GM23338 (cell line): Measurements from ENCODE around the gene AKAP13. TPM values are rescaled to one million over a fixed set of nuclear protein-coding genes. Genes with fewer than 3 reads are reported as not detected.

Experiments used
- ATAC-seq: fragments of 200-7000 bp; cut with Tn5 transposase; 3 replicates; pipeline ENCODE4 v1.9.1; 2020
- DNase-seq: peaks from one replicate; pipeline ENCODE4 v3.0.0-alpha.2; 2015; ENCODE audit warnings: low spot score
- H2AFZ ChIP-seq: fragments of 200-600 bp; sonication (generic); 2 replicates; pipeline ENCODE4 v1.8.0; 2016; ENCODE audit warnings: antibody characterized with exemption, mild to moderate bottlenecking, moderate library complexity
- H3F3A ChIP-seq: fragments of 200-600 bp; sonication (generic); replicated peaks from 2 replicates; pipeline ENCODE4 v1.8.0; 2017; ENCODE audit warnings: antibody characterized with exemption, mixed run types, low read depth
- H3K27ac ChIP-seq: fragments of 200-600 bp; sonication (generic); 2 replicates; pipeline ENCODE4 v1.6.1; 2016; ENCODE audit warnings: low read depth
- H3K27me3 ChIP-seq: fragments of 200-600 bp; sonication (generic); 2 replicates; pipeline ENCODE4 v1.8.0; 2016; ENCODE audit warnings: mild to moderate bottlenecking, mixed run types, moderate library complexity; ENCODE audit not compliant: insufficient read depth
- H3K36me3 ChIP-seq: fragments of 200-600 bp; sonication (generic); 2 replicates; pipeline ENCODE4 v1.8.0; 2016; ENCODE audit warnings: mild to moderate bottlenecking; ENCODE audit not compliant: insufficient read depth
- H3K4me1 ChIP-seq: fragments of 200-600 bp; sonication (generic); 2 replicates; pipeline ENCODE4 v1.8.0; 2016; ENCODE audit warnings: mild to moderate bottlenecking, moderate library complexity; ENCODE audit not compliant: insufficient read depth
- H3K4me2 ChIP-seq: fragments of 200-600 bp; sonication (generic); 2 replicates; pipeline ENCODE4 v1.7.1; 2017; ENCODE audit warnings: mixed run types
- H3K4me3 ChIP-seq: fragments of 200-600 bp; sonication (generic); 2 replicates; pipeline ENCODE4 v1.6.1; 2016; ENCODE audit warnings: mixed run types
- H3K79me2 ChIP-seq: fragments of 200-600 bp; sonication (generic); replicated peaks from 2 replicates; pipeline ENCODE4 v1.8.0; 2017; ENCODE audit warnings: mild to moderate bottlenecking; ENCODE audit not compliant: insufficient read depth
- H3K9me2 ChIP-seq: fragments of 200-600 bp; sonication (generic); 2 replicates; pipeline ENCODE4 v1.8.0; 2017; ENCODE audit not compliant: insufficient read depth
- H4K20me1 ChIP-seq: fragments of 200-600 bp; sonication (generic); replicated peaks from 2 replicates; pipeline ENCODE4 v1.8.0; 2017; ENCODE audit warnings: mild to moderate bottlenecking; ENCODE audit not compliant: insufficient read depth
- H3K27ac Mint-ChIP-seq: 2 replicates; pipeline ENCODE4 v1.8.0; 2020; ENCODE audit warnings: inconsistent platforms, mild to moderate bottlenecking, moderate library complexity, mixed read lengths
- H3K27me3 Mint-ChIP-seq: 3 replicates; pipeline ENCODE4 v1.8.0; 2022; ENCODE audit warnings: low read depth, mild to moderate bottlenecking, moderate library complexity, mixed read lengths, inconsistent platforms; ENCODE audit not compliant: insufficient read depth, poor library complexity
- H3K36me3 Mint-ChIP-seq: 3 replicates; pipeline ENCODE4 v1.8.0; 2021; ENCODE audit warnings: low read depth, mild to moderate bottlenecking, inconsistent platforms, moderate library complexity, mixed read lengths
- H3K4me1 Mint-ChIP-seq: 3 replicates; pipeline ENCODE4 v1.8.0; 2020; ENCODE audit warnings: mild to moderate bottlenecking, inconsistent platforms, mixed read lengths
- H3K4me3 Mint-ChIP-seq: 3 replicates; pipeline ENCODE4 v1.8.0; 2021; ENCODE audit warnings: moderate library complexity, mild to moderate bottlenecking, inconsistent platforms, mixed read lengths
- H3K9me3 Mint-ChIP-seq: 3 replicates; pipeline ENCODE4 v1.8.0; 2020; ENCODE audit warnings: moderate library complexity, mild to moderate bottlenecking, inconsistent platforms, mixed read lengths
- CREB1 ChIP-seq: fragments of 250-450 bp; sonication (Bioruptor Pico); IDR thresholded peaks from 2 replicates; pipeline ENCODE4 v1.5.0; 2020; ENCODE audit warnings: low read depth, mild to moderate bottlenecking, moderate library complexity
- EZH2 ChIP-seq: fragments of 200-600 bp; sonication (generic); IDR thresholded peaks from one replicate; pipeline ENCODE4 v1.8.0; 2017; ENCODE audit warnings: antibody characterized with exemption, mild to moderate bottlenecking, low read depth; ENCODE audit not compliant: unreplicated experiment
- EZH2phosphoT487 ChIP-seq: fragments of 200-600 bp; sonication (generic); IDR thresholded peaks from one replicate; pipeline ENCODE4 v1.8.1; 2018; ENCODE audit warnings: antibody characterized with exemption; ENCODE audit not compliant: unreplicated experiment
- JUNB ChIP-seq: IDR thresholded peaks from one replicate; pipeline ENCODE4 v1.6.1; 2016; ENCODE audit warnings: antibody characterized with exemption; ENCODE audit not compliant: unreplicated experiment
- NANOG ChIP-seq: IDR thresholded peaks from 2 replicates; pipeline ENCODE4 v1.6.1; 2016; ENCODE audit warnings: antibody characterized with exemption, borderline replicate concordance
- POLR2AphosphoS5 ChIP-seq: IDR thresholded peaks from 2 replicates; pipeline ENCODE4 v1.6.1; 2016; ENCODE audit warnings: antibody characterized with exemption, low read depth
- STAT1 ChIP-seq: IDR thresholded peaks from one replicate; pipeline ENCODE4 v1.6.1; 2016; ENCODE audit warnings: antibody characterized with exemption; ENCODE audit not compliant: unreplicated experiment
- ZNF114 ChIP-seq: fragments of 250-450 bp; sonication (Bioruptor Pico); IDR thresholded peaks from 2 replicates; pipeline ENCODE4 v1.5.0; 2020; ENCODE audit warnings: mild to moderate bottlenecking, moderate library complexity
- ZNF331 ChIP-seq: fragments of 250-450 bp; sonication (Bioruptor Pico); IDR thresholded peaks from 2 replicates; pipeline ENCODE4 v1.5.0; 2020; ENCODE audit warnings: low read depth, mild to moderate bottlenecking, moderate library complexity
- polyA plus RNA-seq: library from polyadenylated mRNA; unstranded; fragments of >200 nt; fragmentation: Nextera tagmentation; extraction: Ambion mirVana; gene quantifications from 2 replicates; pipeline ENCODE4 v1.2.1, GENCODE V29; 2016
- total RNA-seq: library from RNA; depleted of rRNA; stranded (reverse); fragments of >200 nt; shearing (Covaris generic); gene quantifications from 2 replicates; pipeline ENCODE4 v1.2.3, GENCODE V29; 2014
- TF ChIP-seq, protein P1 (sequence below): IDR thresholded peaks from one replicate; pipeline ENCODE4 v1.6.1; 2018; ENCODE audit warnings: antibody characterized with exemption; ENCODE audit not compliant: unreplicated experiment
- TF ChIP-seq, protein P2 (sequence below), 2 experiments: fragments of 200-600 bp in 1 of 2; sonication (generic) in 1 of 2; conservative IDR thresholded peaks; 2 replicates each; pipeline versions ENCODE4 v1.5.1 to v1.6.1; 2016 to 2017; ENCODE audit warnings: antibody characterized with exemption in 2 of 2, low read depth in 2 of 2, mild to moderate bottlenecking in 2 of 2, moderate library complexity in 1 of 2
- TF ChIP-seq, protein P3 (sequence below): IDR thresholded peaks from 2 replicates; pipeline ENCODE4 v1.6.1; 2016; ENCODE audit warnings: antibody characterized with exemption
- TF ChIP-seq, protein P4 (sequence below): fragments of 250-450 bp; sonication (Bioruptor Pico); IDR thresholded peaks from 2 replicates; pipeline ENCODE4 v1.5.0; 2020; ENCODE audit warnings: mild to moderate bottlenecking, moderate library complexity

The AKAP13 gene
- total and polyA plus RNA-seq, 2 experiments from 2014 or later = 46.2 to 60.7 TPM

DNA sequence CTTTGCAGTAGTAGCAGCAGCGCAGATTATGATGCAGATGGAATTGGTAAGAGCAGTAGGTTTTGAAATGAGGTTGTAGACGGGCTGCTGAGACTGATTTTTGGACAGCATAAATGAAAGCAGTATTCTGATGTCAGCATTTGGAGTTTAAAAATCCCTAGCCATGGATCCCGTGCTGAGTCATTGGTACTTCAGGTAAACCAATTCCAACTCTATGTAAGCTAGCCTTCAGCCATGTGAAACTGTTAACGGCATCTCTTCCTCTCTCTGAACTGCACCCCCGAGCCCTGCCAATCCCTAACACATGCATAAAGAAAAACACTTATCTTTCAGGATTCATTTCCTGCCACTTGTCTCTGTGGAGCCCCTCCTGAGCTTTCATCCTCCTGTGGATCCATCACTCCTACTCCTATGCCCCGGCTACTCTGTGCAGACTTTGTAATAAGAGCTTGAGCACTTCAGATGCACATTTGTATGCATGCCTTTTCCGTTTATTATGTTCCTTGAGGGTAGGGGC is 119.0 kb downstream of the AKAP13 start:
- DNase-seq (no peak), ATAC-seq (no peak)
- H3K4me3 ChIP-seq = no peak overlapping the region; the same call in 1 of the 2 replicates
- peak overlapping the region; percentile 63; the same call in 1 of the 2 replicates for H3K4me2 ChIP-seq
- H3K9me3 Mint-ChIP-seq = no peaks in the 10 kb centered on the region
- no peaks in the 10 kb centered on the region for H3F3A ChIP-seq
- no peak overlapping the region for H3K4me3 Mint-ChIP-seq
- no peak for TF ChIP-seq ZNF331 (CRISPR knock-in tag)
- no peak for TF ChIP-seq POLR2AphosphoS5
- TF ChIP-seq NANOG = no peak
- no peak for TF ChIP-seq EZH2
- TF ChIP-seq, protein P1, sequence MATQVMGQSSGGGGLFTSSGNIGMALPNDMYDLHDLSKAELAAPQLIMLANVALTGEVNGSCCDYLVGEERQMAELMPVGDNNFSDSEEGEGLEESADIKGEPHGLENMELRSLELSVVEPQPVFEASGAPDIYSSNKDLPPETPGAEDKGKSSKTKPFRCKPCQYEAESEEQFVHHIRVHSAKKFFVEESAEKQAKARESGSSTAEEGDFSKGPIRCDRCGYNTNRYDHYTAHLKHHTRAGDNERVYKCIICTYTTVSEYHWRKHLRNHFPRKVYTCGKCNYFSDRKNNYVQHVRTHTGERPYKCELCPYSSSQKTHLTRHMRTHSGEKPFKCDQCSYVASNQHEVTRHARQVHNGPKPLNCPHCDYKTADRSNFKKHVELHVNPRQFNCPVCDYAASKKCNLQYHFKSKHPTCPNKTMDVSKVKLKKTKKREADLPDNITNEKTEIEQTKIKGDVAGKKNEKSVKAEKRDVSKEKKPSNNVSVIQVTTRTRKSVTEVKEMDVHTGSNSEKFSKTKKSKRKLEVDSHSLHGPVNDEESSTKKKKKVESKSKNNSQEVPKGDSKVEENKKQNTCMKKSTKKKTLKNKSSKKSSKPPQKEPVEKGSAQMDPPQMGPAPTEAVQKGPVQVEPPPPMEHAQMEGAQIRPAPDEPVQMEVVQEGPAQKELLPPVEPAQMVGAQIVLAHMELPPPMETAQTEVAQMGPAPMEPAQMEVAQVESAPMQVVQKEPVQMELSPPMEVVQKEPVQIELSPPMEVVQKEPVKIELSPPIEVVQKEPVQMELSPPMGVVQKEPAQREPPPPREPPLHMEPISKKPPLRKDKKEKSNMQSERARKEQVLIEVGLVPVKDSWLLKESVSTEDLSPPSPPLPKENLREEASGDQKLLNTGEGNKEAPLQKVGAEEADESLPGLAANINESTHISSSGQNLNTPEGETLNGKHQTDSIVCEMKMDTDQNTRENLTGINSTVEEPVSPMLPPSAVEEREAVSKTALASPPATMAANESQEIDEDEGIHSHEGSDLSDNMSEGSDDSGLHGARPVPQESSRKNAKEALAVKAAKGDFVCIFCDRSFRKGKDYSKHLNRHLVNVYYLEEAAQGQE = no peak
- TF ChIP-seq EZH2phosphoT487 = no peak
- TF ChIP-seq ZNF114 (CRISPR knock-in tag) = no peak
- TF ChIP-seq, protein P2, sequence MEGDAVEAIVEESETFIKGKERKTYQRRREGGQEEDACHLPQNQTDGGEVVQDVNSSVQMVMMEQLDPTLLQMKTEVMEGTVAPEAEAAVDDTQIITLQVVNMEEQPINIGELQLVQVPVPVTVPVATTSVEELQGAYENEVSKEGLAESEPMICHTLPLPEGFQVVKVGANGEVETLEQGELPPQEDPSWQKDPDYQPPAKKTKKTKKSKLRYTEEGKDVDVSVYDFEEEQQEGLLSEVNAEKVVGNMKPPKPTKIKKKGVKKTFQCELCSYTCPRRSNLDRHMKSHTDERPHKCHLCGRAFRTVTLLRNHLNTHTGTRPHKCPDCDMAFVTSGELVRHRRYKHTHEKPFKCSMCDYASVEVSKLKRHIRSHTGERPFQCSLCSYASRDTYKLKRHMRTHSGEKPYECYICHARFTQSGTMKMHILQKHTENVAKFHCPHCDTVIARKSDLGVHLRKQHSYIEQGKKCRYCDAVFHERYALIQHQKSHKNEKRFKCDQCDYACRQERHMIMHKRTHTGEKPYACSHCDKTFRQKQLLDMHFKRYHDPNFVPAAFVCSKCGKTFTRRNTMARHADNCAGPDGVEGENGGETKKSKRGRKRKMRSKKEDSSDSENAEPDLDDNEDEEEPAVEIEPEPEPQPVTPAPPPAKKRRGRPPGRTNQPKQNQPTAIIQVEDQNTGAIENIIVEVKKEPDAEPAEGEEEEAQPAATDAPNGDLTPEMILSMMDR (conservative IDR thresholded peaks at IDR 0.05; ENCODE audit: low read depth in 2 of 2) = no peak
- TF ChIP-seq STAT1 = no peak
- TF ChIP-seq CREB1 (CRISPR knock-in tag) = no peak
- TF ChIP-seq, protein P3, sequence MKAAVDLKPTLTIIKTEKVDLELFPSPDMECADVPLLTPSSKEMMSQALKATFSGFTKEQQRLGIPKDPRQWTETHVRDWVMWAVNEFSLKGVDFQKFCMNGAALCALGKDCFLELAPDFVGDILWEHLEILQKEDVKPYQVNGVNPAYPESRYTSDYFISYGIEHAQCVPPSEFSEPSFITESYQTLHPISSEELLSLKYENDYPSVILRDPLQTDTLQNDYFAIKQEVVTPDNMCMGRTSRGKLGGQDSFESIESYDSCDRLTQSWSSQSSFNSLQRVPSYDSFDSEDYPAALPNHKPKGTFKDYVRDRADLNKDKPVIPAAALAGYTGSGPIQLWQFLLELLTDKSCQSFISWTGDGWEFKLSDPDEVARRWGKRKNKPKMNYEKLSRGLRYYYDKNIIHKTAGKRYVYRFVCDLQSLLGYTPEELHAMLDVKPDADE = no peak
- no peak for TF ChIP-seq JUNB
- TF ChIP-seq, protein P4, sequence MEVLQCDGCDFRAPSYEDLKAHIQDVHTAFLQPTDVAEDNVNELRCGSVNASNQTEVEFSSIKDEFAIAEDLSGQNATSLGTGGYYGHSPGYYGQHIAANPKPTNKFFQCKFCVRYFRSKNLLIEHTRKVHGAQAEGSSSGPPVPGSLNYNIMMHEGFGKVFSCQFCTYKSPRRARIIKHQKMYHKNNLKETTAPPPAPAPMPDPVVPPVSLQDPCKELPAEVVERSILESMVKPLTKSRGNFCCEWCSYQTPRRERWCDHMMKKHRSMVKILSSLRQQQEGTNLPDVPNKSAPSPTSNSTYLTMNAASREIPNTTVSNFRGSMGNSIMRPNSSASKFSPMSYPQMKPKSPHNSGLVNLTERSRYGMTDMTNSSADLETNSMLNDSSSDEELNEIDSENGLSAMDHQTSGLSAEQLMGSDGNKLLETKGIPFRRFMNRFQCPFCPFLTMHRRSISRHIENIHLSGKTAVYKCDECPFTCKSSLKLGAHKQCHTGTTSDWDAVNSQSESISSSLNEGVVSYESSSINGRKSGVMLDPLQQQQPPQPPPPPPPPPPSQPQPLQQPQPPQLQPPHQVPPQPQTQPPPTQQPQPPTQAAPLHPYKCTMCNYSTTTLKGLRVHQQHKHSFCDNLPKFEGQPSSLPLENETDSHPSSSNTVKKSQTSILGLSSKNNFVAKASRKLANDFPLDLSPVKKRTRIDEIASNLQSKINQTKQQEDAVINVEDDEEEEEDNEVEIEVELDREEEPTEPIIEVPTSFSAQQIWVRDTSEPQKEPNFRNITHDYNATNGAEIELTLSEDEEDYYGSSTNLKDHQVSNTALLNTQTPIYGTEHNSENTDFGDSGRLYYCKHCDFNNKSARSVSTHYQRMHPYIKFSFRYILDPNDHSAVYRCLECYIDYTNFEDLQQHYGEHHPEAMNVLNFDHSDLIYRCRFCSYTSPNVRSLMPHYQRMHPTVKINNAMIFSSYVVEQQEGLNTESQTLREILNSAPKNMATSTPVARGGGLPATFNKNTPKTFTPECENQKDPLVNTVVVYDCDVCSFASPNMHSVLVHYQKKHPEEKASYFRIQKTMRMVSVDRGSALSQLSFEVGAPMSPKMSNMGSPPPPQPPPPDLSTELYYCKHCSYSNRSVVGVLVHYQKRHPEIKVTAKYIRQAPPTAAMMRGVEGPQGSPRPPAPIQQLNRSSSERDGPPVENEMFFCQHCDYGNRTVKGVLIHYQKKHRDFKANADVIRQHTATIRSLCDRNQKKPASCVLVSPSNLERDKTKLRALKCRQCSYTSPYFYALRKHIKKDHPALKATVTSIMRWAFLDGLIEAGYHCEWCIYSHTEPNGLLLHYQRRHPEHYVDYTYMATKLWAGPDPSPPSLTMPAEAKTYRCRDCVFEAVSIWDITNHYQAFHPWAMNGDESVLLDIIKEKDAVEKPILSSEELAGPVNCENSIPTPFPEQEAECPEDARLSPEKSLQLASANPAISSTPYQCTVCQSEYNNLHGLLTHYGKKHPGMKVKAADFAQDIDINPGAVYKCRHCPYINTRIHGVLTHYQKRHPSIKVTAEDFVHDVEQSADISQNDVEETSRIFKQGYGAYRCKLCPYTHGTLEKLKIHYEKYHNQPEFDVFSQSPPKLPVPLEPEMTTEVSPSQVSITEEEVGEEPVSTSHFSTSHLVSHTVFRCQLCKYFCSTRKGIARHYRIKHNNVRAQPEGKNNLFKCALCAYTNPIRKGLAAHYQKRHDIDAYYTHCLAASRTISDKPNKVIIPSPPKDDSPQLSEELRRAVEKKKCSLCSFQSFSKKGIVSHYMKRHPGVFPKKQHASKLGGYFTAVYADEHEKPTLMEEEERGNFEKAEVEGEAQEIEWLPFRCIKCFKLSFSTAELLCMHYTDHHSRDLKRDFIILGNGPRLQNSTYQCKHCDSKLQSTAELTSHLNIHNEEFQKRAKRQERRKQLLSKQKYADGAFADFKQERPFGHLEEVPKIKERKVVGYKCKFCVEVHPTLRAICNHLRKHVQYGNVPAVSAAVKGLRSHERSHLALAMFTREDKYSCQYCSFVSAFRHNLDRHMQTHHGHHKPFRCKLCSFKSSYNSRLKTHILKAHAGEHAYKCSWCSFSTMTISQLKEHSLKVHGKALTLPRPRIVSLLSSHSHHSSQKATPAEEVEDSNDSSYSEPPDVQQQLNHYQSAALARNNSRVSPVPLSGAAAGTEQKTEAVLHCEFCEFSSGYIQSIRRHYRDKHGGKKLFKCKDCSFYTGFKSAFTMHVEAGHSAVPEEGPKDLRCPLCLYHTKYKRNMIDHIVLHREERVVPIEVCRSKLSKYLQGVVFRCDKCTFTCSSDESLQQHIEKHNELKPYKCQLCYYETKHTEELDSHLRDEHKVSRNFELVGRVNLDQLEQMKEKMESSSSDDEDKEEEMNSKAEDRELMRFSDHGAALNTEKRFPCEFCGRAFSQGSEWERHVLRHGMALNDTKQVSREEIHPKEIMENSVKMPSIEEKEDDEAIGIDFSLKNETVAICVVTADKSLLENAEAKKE = no peak
- H3K9me2 ChIP-seq = no peaks in the 10 kb centered on the region
- peaks cover 38% of the 10 kb centered on the region for H3K4me1 ChIP-seq
- peaks cover 5% of the 10 kb centered on the region for H3K27me3 Mint-ChIP-seq
- H3K79me2 ChIP-seq = peaks cover 80% of the 10 kb centered on the region
- no peak overlapping the region for H3K27ac ChIP-seq
- H3K4me1 Mint-ChIP-seq = peaks cover 66% of the 10 kb centered on the region
- peak overlapping the region; percentile 51 for H3K27ac Mint-ChIP-seq
- no peaks in the 10 kb centered on the region for H3K27me3 ChIP-seq
- no peaks in the 10 kb centered on the region for H3K36me3 ChIP-seq
- peaks cover 16% of the 10 kb centered on the region for H4K20me1 ChIP-seq
- no peaks in the 10 kb centered on the region for H3K36me3 Mint-ChIP-seq
- no peak overlapping the region for H2AFZ ChIP-seq
